Lower lobe of right lung (tissue), 2 donors: Measurements from ENCODE around the gene DNMBP. TPM values are rescaled to one million over a fixed set of nuclear protein-coding genes. Genes with fewer than 3 reads are reported as not detected.
A peak's percentile ranks its signal among the peaks of the same experiment; 100 is the strongest.

ENCODE experiments used
- ATAC-seq, 2 donors: fragments of 200-7000 bp; cut with Tn5 transposase; one replicate each; pipeline ENCODE4 v1.9.1; 2020 to 2022; ENCODE audit warnings: mild to moderate bottlenecking in 2 of 2, moderate library complexity in 2 of 2
- DNase-seq: peaks from one replicate; pipeline ENCODE4 v3.0.0-alpha.2; 2020
- H3K27ac ChIP-seq: fragments of 200-600 bp; one replicate; pipeline ENCODE4 v1.8.0; 2022
- H3K27me3 ChIP-seq: fragments of 200-600 bp; one replicate; pipeline ENCODE4 v1.8.0; 2022; ENCODE audit warnings: low read depth
- H3K36me3 ChIP-seq: fragments of 200-600 bp; one replicate; pipeline ENCODE4 v1.8.0; 2022; ENCODE audit warnings: mild to moderate bottlenecking
- H3K4me1 ChIP-seq: fragments of 200-600 bp; one replicate; pipeline ENCODE4 v1.8.0; 2022
- H3K4me3 ChIP-seq: fragments of 200-600 bp; one replicate; pipeline ENCODE4 v1.8.0; 2022; ENCODE audit warnings: mild to moderate bottlenecking
- H3K9me3 ChIP-seq: fragments of 200-600 bp; one replicate; pipeline ENCODE4 v1.8.0; 2022
- CTCF ChIP-seq: fragments of 200-600 bp; IDR thresholded peaks from one replicate; pipeline ENCODE4 v1.8.0; 2022; ENCODE audit warnings: antibody characterized with exemption, mild to moderate bottlenecking
- intact Hi-C: fragments of 100-400 bp; cut with DNase I; formaldehyde crosslinking; loops from one replicate; pipeline ENCODE4 v1.11.0; 2022
- total RNA-seq: library from RNA; stranded (reverse); fragmentation: NEBNext Ultra II Directional; extraction: Animal tissue kit (Norgen Biotek cat#: 25700); gene quantifications from one replicate; pipeline ENCODE4 v1.2.1, GENCODE V29; 2021
- donor health status: DM: no; HTN: yes; CAD: no; lungs with severe emphysema.

Gene DNMBP
- total RNA-seq, 1 donor from 2014 or later, result 13.7 TPM

- Histone ChIP-seq H3K27ac (no peak overlapping the region), H3K36me3 (no peaks in the 10 kb centered on the region), H3K4me3 (peak overlapping the region; percentile 82), H3K9me3 (no peaks in the 10 kb centered on the region), H3K27me3 (no peaks in the 10 kb centered on the region), H3K4me1 (peaks cover 44% of the 10 kb centered on the region)
- intact Hi-C loops, result no loop called here
- TF ChIP-seq CTCF, result no peak
- no peak for DNase-seq
- no peak for ATAC-seq
These were observed 1.6 kb downstream of the DNMBP start for GRCh38 chr10:100008142-100008522.

GRCh38 chr10:100007231-100008141 is 2.3 kb downstream of the DNMBP start:
- no peak overlapping the region for H3K27ac ChIP-seq
- no peak for ATAC-seq
- intact Hi-C loops, result no loop called here

GRCh38 chr10:100006243-100006886 is 3.4 kb downstream of the DNMBP start:
- no peak for DNase-seq
- H3K27me3 ChIP-seq, result no peaks in the 10 kb centered on the region
- no peaks in the 10 kb centered on the region for H3K9me3 ChIP-seq
- H3K4me1 ChIP-seq, result peaks cover 46% of the 10 kb centered on the region
- H3K36me3 ChIP-seq, result no peaks in the 10 kb centered on the region
- peak in 1 of 2 donors; percentile 9 for ATAC-seq
- TF ChIP-seq CTCF, result no peak
- no peak overlapping the region for H3K4me3 ChIP-seq
- intact Hi-C loops, result no loop called here
- H3K27ac ChIP-seq, result no peak overlapping the region

More at GRCh38 chr10:100007231-100008141, 2.3 kb downstream of the DNMBP start:
- Histone ChIP-seq H3K36me3 (no peaks in the 10 kb centered on the region), H3K4me3 (peak overlapping the region; percentile 82), H3K9me3 (no peaks in the 10 kb centered on the region), H3K27me3 (no peaks in the 10 kb centered on the region), H3K4me1 (peaks cover 46% of the 10 kb centered on the region)
- DNase-seq, result no peak
- no peak for TF ChIP-seq CTCF

GRCh38 chr10:100004805-100005510 is 4.8 kb downstream of the DNMBP start:
- TF ChIP-seq CTCF, result no peak
- Histone ChIP-seq H3K4me1 (peaks cover 46% of the 10 kb centered on the region), H3K9me3 (no peaks in the 10 kb centered on the region), H3K4me3 (no peak overlapping the region), H3K27ac (no peak overlapping the region), H3K27me3 (no peaks in the 10 kb centered on the region), H3K36me3 (no peaks in the 10 kb centered on the region)
- ATAC-seq (no peak), DNase-seq (no peak)
- intact Hi-C loops, result no loop called here

- H3K36me3 ChIP-seq, result no peaks in the 10 kb centered on the region
- H3K4me3 ChIP-seq, result no peak overlapping the region
- H3K4me1 ChIP-seq, result peaks cover 23% of the 10 kb centered on the region
- ATAC-seq, result no peak
- intact Hi-C loops, result no loop called here
- H3K27me3 ChIP-seq, result no peaks in the 10 kb centered on the region
- no peak overlapping the region for H3K27ac ChIP-seq
- no peaks in the 10 kb centered on the region for H3K9me3 ChIP-seq
- no peak for TF ChIP-seq CTCF
- no peak for DNase-seq
These were observed 9.6 kb downstream of the DNMBP start for GRCh38 chr10:100000109-100000644.
